A549 (cell line): ENCODE measurements around the gene RNASE8. TPM values are rescaled to one million over a fixed set of nuclear protein-coding genes. Genes with fewer than 3 reads are reported as not detected.

Source experiments
- ATAC-seq, 2 experiments: fragments of 200-7000 bp in 1 of 2; fragments of >200 bp in 1 of 2; cut with Nextera tagmentation in 1 of 2; cut with Tn5 transposase in 1 of 2; 3 replicates each; pipeline versions ENCODE4 v1.8.0 to v1.9.1; 2018 to 2020; ENCODE audit warnings: mild to moderate bottlenecking in 1 of 2, moderate library complexity in 1 of 2
- CTCF ChIA-PET: fragments of 300-600 bp; sonication (Branson Sonifier 250); formaldehyde crosslinking; extraction: SDS; loops from one replicate; lab custom pipeline; 2021; ENCODE audit warnings: antibody characterized with exemption, inconsistent platforms; lab: Yijun Ruan, JAX
- POLR2A ChIA-PET: fragments of 350-600 bp; formaldehyde crosslinking; extraction: SDS; loops from one replicate; lab custom pipeline; 2021; ENCODE audit warnings: antibody characterized with exemption, inconsistent platforms; lab: Yijun Ruan, JAX
- DNase-seq, 2 experiments: peaks; one replicate each; pipeline versions ENCODE4 v3.0.0 to v3.0.0-alpha.2; 2011 to 2016; ENCODE audit warnings: low read depth in 1 of 2, low spot score in 1 of 2
- FAIRE-seq: peaks from 2 replicates; lab custom pipeline; 2011; peaks lifted over from hg19 to GRCh38; lab: Jason Lieb, UNC
- H3K27ac ChIP-seq, 2 experiments: fragments of >200 bp; sonication (Bioruptor Twin); formaldehyde crosslinking; 3 replicates each; pipeline ENCODE4 v1.5.1; 2016 to 2017
- H3K4me1 ChIP-seq: fragments of >200 bp; sonication (Bioruptor Twin); formaldehyde crosslinking; 3 replicates; pipeline ENCODE4 v1.6.1; 2016
- H3K4me2 ChIP-seq: fragments of >200 bp; sonication (Bioruptor Twin); formaldehyde crosslinking; 3 replicates; pipeline ENCODE4 v1.6.1; 2016
- H3K4me3 ChIP-seq: fragments of >200 bp; sonication (Bioruptor Twin); formaldehyde crosslinking; 3 replicates; pipeline ENCODE4 v1.5.1; 2016
- H3K9me3 ChIP-seq: fragments of >200 bp; sonication (Bioruptor Twin); formaldehyde crosslinking; 3 replicates; pipeline ENCODE4 v1.6.1; 2016
- BHLHE40 ChIP-seq: IDR thresholded peaks from 2 replicates; pipeline ENCODE4 v1.6.1; 2012; ENCODE audit warnings: low read depth, low read length, inconsistent platforms
- CBX2 ChIP-seq: fragments of 200-600 bp; sonication (generic); IDR thresholded peaks from 2 replicates; pipeline ENCODE4 v1.6.1; 2016; ENCODE audit warnings: low read depth, mild to moderate bottlenecking, borderline replicate concordance
- CBX8 ChIP-seq: fragments of 200-600 bp; sonication (generic); IDR thresholded peaks from 2 replicates; pipeline ENCODE4 v1.6.1; 2016
- CHD2 ChIP-seq: fragments of 150-350 bp; IDR thresholded peaks from 2 replicates; pipeline ENCODE4 v1.6.1; 2014; ENCODE audit warnings: low read length; ENCODE audit not compliant: partially characterized antibody
- CHD4 ChIP-seq: fragments of 200-600 bp; sonication (generic); IDR thresholded peaks from 2 replicates; pipeline ENCODE4 v1.6.1; 2016; ENCODE audit warnings: antibody characterized with exemption, mild to moderate bottlenecking, borderline replicate concordance
- E2F6 ChIP-seq: IDR thresholded peaks from 2 replicates; pipeline ENCODE4 v1.6.1; 2012; ENCODE audit warnings: low read depth, borderline replicate concordance
- EHF ChIP-seq: fragments of 250-450 bp; sonication (Bioruptor Pico); IDR thresholded peaks from 2 replicates; pipeline ENCODE4 v1.5.0; 2020; ENCODE audit warnings: mild to moderate bottlenecking
- ELK1 ChIP-seq: fragments of 150-350 bp; IDR thresholded peaks from 2 replicates; pipeline ENCODE4 v1.6.1; 2014; ENCODE audit warnings: low read depth, mild to moderate bottlenecking, low read length
- EP300 ChIP-seq, 2 experiments: fragments of >200 bp; sonication (Bioruptor Twin); formaldehyde crosslinking; IDR thresholded peaks; 2 replicates in 1 of 2; 3 replicates in 1 of 2; pipeline ENCODE4 v1.6.1; 2016 to 2017
- ESRRA ChIP-seq: fragments of 150-350 bp; IDR thresholded peaks from 2 replicates; pipeline ENCODE4 v1.6.1; 2014; ENCODE audit warnings: mild to moderate bottlenecking, low read length, borderline replicate concordance
- FOSL2 ChIP-seq, 2 experiments: fragments of 450-650 bp in 1 of 2; fragments of >200 bp in 1 of 2; sonication (Bioruptor Twin) in 1 of 2; formaldehyde crosslinking; IDR thresholded peaks; 2 replicates each; pipeline versions ENCODE4 v1.5.0 to v1.6.1; 2016 to 2020; ENCODE audit warnings: mild to moderate bottlenecking in 1 of 2, moderate library complexity in 1 of 2
- HDAC2 ChIP-seq: fragments of 200-600 bp; sonication (generic); IDR thresholded peaks from 2 replicates; pipeline ENCODE4 v1.6.1; 2016
- HES2 ChIP-seq: fragments of >200 bp; sonication (Bioruptor Twin); formaldehyde crosslinking; IDR thresholded peaks from 2 replicates; pipeline ENCODE4 v1.6.1; 2016
- HOXA7 ChIP-seq: fragments of 250-450 bp; sonication (Bioruptor Pico); IDR thresholded peaks from 2 replicates; pipeline ENCODE4 v1.5.0; 2020; ENCODE audit warnings: mild to moderate bottlenecking, moderate library complexity
- HOXB5 ChIP-seq: fragments of 250-450 bp; sonication (Bioruptor Pico); IDR thresholded peaks from 2 replicates; pipeline ENCODE4 v1.5.0; 2020; ENCODE audit warnings: mild to moderate bottlenecking, moderate library complexity
- MAZ ChIP-seq: fragments of 150-350 bp; IDR thresholded peaks from 2 replicates; pipeline ENCODE4 v1.6.1; 2014; ENCODE audit warnings: antibody characterized with exemption, low read depth, low read length, borderline replicate concordance
- NFE2L2 ChIP-seq: fragments of 150-350 bp; conservative IDR thresholded peaks from 2 replicates; pipeline ENCODE4 v1.6.1; 2014; ENCODE audit warnings: low read length
- PBX3 ChIP-seq: IDR thresholded peaks from 2 replicates; pipeline ENCODE4 v1.6.1; 2012
- POLR2A ChIP-seq: IDR thresholded peaks from 2 replicates; pipeline ENCODE4 v1.6.1; 2012; ENCODE audit warnings: mild to moderate bottlenecking, low read length
- RAD21 ChIP-seq, 2 experiments: fragments of >200 bp in 1 of 2; sonication (Bioruptor Twin) in 1 of 2; formaldehyde crosslinking in 1 of 2; IDR thresholded peaks in 1 of 2; conservative IDR thresholded peaks in 1 of 2; 2 replicates in 1 of 2; 3 replicates in 1 of 2; pipeline ENCODE4 v1.6.1; 2012 to 2018; ENCODE audit warnings: inconsistent platforms in 1 of 2
- RCOR1 ChIP-seq: fragments of 150-350 bp; IDR thresholded peaks from 2 replicates; pipeline ENCODE4 v1.6.1; 2014; ENCODE audit warnings: antibody characterized with exemption, low read length, low read depth
- RNF2 ChIP-seq: fragments of 200-600 bp; sonication (generic); IDR thresholded peaks from 2 replicates; pipeline ENCODE4 v1.6.1; 2016; ENCODE audit warnings: low read depth, mild to moderate bottlenecking, antibody characterized with exemption, moderate library complexity, borderline replicate concordance
- TFCP2L1 ChIP-seq: fragments of 250-450 bp; sonication (Bioruptor Pico); IDR thresholded peaks from 2 replicates; pipeline ENCODE4 v1.5.0; 2021; ENCODE audit warnings: mild to moderate bottlenecking
- TP53 ChIP-seq: fragments of 250-450 bp; sonication (Bioruptor Pico); IDR thresholded peaks from 2 replicates; pipeline ENCODE4 v1.5.0; 2021; ENCODE audit warnings: mild to moderate bottlenecking, moderate library complexity
- ZC3H11A ChIP-seq: fragments of 450-650 bp; IDR thresholded peaks from 2 replicates; pipeline ENCODE4 v1.6.1; 2014; ENCODE audit warnings: antibody characterized with exemption, mild to moderate bottlenecking
- WGBS: methylation state at CpG from one replicate; pipeline ENCODE4 v1.1.6; 2017; ENCODE audit errors: missing lambda C conversion rate; 5-methylcytosine and 5-hydroxymethylcytosine counted together
- polyA plus RNA-seq, 4 experiments: library from polyadenylated mRNA; depleted of rRNA in 3 of 4; stranded (reverse); fragments of >200 nt; fragmentation: RNase III in 1 of 4; extraction: RNeasy Plus Mini Kit Qiagen cat#74134 plus additional on column Dnase treatment in 1 of 4; gene quantifications; 2 replicates in 3 of 4; 3 replicates in 1 of 4; pipeline ENCODE4 v1.2.3, GENCODE V29; 2011 to 2017
- TF ChIP-seq, protein P1 (sequence below): fragments of 250-450 bp; sonication (Bioruptor Pico); IDR thresholded peaks from 2 replicates; pipeline ENCODE4 v1.5.0; 2020; ENCODE audit warnings: low read depth, mild to moderate bottlenecking, moderate library complexity
- TF ChIP-seq, protein P2 (sequence below): fragments of >200 bp; sonication (Bioruptor Twin); formaldehyde crosslinking; IDR thresholded peaks from 3 replicates; pipeline ENCODE4 v1.5.1; 2016

The RNASE8 gene
- polyA plus RNA-seq, 2 of the 4 experiments (the other 2 are of a cell fraction) = not detected

DNA sequence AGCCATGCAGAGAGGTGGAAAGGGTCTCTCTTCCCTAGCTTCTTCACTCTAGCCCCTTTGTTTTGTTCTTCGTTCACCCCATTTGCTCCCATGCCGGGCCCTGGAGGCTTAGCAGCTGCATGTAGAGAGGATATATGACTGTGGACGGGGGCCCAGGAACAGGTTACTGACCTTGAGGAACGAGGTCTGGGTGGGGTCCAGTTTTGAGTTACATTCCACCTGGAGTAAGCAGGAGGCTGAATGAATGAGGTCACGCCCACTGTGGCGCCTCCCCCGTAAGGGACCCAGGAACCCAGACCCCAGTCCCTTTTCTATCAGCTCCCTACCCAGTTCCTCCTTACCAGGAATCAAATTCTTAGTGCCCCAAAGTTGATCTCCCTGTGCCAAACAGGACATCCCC is 39.3 kb upstream of the RNASE8 start:
- WGBS = 63% methylated on average over 7 of the region's 7 CpGs
- ATAC-seq (no peak), FAIRE-seq (no peak), DNase-seq (no peak)
- H3K9me3 ChIP-seq = no peaks in the 10 kb centered on the region
- no peak overlapping the region for H3K4me2 ChIP-seq
- ChIA-PET CTCF (interaction anchor here (0.6 to 16.3 kb wide), 13 partner anchors 13 to 388 kb away, joined by 3 to 323 read pairs (median 4); partner anchors contain the start of genes RNASE13, RNASE7, SLC39A2 and TMEM253), POLR2A (interaction anchor here (0.5 kb wide), 1 partner anchor 53 kb away, joined by 3 read pairs; no protein-coding TSS in a partner anchor)
- H3K27ac ChIP-seq = no peak overlapping the region
- no peak for TF ChIP-seq CBX8
- no peak for TF ChIP-seq HES2
- TF ChIP-seq, protein P1, sequence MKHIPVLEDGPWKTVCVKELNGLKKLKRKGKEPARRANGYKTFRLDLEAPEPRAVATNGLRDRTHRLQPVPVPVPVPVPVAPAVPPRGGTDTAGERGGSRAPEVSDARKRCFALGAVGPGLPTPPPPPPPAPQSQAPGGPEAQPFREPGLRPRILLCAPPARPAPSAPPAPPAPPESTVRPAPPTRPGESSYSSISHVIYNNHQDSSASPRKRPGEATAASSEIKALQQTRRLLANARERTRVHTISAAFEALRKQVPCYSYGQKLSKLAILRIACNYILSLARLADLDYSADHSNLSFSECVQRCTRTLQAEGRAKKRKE = no peak
- no peak for TF ChIP-seq NFE2L2
- no peak for TF ChIP-seq HOXA7
- TF ChIP-seq RNF2 = no peak
- no peak for TF ChIP-seq BHLHE40
- TF ChIP-seq CHD4 = no peak
- no peak for TF ChIP-seq CBX2
- TF ChIP-seq ESRRA = no peak
- TF ChIP-seq, protein P2, sequence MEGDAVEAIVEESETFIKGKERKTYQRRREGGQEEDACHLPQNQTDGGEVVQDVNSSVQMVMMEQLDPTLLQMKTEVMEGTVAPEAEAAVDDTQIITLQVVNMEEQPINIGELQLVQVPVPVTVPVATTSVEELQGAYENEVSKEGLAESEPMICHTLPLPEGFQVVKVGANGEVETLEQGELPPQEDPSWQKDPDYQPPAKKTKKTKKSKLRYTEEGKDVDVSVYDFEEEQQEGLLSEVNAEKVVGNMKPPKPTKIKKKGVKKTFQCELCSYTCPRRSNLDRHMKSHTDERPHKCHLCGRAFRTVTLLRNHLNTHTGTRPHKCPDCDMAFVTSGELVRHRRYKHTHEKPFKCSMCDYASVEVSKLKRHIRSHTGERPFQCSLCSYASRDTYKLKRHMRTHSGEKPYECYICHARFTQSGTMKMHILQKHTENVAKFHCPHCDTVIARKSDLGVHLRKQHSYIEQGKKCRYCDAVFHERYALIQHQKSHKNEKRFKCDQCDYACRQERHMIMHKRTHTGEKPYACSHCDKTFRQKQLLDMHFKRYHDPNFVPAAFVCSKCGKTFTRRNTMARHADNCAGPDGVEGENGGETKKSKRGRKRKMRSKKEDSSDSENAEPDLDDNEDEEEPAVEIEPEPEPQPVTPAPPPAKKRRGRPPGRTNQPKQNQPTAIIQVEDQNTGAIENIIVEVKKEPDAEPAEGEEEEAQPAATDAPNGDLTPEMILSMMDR = no peak
- TF ChIP-seq PBX3 = no peak
- no peak for TF ChIP-seq HOXB5
- no peak for TF ChIP-seq RAD21 (conservative IDR thresholded peaks at IDR 0.05 in 1 of 2, IDR thresholded peaks at IDR 0.05 in 1 of 2)
- TF ChIP-seq RCOR1 = no peak
- H3K4me3 ChIP-seq = no peak overlapping the region
- H3K4me1 ChIP-seq = no peaks in the 10 kb centered on the region

GRCh38 chr14:21018781-21019180 is 38.8 kb upstream of the RNASE8 start:
- DNase-seq (no peak), ATAC-seq (no peak), FAIRE-seq (no peak)
- Histone ChIP-seq H3K27ac (no peak overlapping the region), H3K4me1 (no peaks in the 10 kb centered on the region), H3K9me3 (no peaks in the 10 kb centered on the region), H3K4me2 (no peak overlapping the region), H3K4me3 (no peak overlapping the region)
- CTCF ChIA-PET = interaction anchor here (0.7 to 16.3 kb wide), 9 partner anchors 13 to 139 kb away, joined by 3 to 323 read pairs (median 185); partner anchors contain the start of genes RNASE13, RNASE7, SLC39A2 and TMEM253
- 77% methylated on average over 3 of the region's 3 CpGs for WGBS
- TF ChIP-seq EP300 (IDR thresholded peaks at IDR 0.05) = no peak
- no peak for TF ChIP-seq HDAC2
- no peak for TF ChIP-seq BHLHE40
- no peak for TF ChIP-seq MAZ
- TF ChIP-seq RAD21 (conservative IDR thresholded peaks at IDR 0.05 in 1 of 2, IDR thresholded peaks at IDR 0.05 in 1 of 2) = no peak
- TF ChIP-seq TFCP2L1 (CRISPR knock-in tag) = no peak
- TF ChIP-seq ESRRA = no peak
- TF ChIP-seq POLR2A = no peak
- TF ChIP-seq TP53 = no peak
- no peak for TF ChIP-seq EHF (CRISPR knock-in tag)
- no peak for TF ChIP-seq ELK1
- TF ChIP-seq CBX8 = no peak
- TF ChIP-seq CHD2 = no peak
- no peak for TF ChIP-seq E2F6
- no peak for TF ChIP-seq RNF2
- TF ChIP-seq ZC3H11A = no peak
- no peak for TF ChIP-seq FOSL2 (IDR thresholded peaks at IDR 0.05)
- TF ChIP-seq FOSL2 (CRISPR knock-in tag; IDR thresholded peaks at IDR 0.05) = no peak
- POLR2A ChIA-PET = no interaction called here
